ENCODE results near the gene CHN1.

Gene CHN1

GRCh38 chr2:174785481-174785880 lies 219.7 kb downstream of the CHN1 start:
- no peaks in the 10 kb centered on the region for H3K36me3 ChIP-seq (ENCODE audit: control insufficient read depth, insufficient read depth, low read length)
- H3K9ac ChIP-seq (ENCODE audit: low read depth, low read length) = no peak overlapping the region
- no peaks in the 10 kb centered on the region for H3K9me3 ChIP-seq (ENCODE audit: control insufficient read depth, insufficient read depth, low read length)
- H3K4me1 ChIP-seq (ENCODE audit: control insufficient read depth, insufficient read depth, low read length) = peaks cover 20% of the 10 kb centered on the region
- no peaks in the 10 kb centered on the region for H3K27me3 ChIP-seq (ENCODE audit: control insufficient read depth, insufficient read depth, low read length)
- no peak overlapping the region for H3K4me3 ChIP-seq (ENCODE audit: low read depth, low read length)

GRCh38 chr2:174784909-174785308 lies 220.3 kb downstream of the CHN1 start:
- Histone ChIP-seq H3K4me3 (ENCODE audit: low read depth, low read length) (no peak overlapping the region), H3K9ac (ENCODE audit: low read depth, low read length) (no peak overlapping the region), H3K4me1 (ENCODE audit: control insufficient read depth, insufficient read depth, low read length) (peaks cover 20% of the 10 kb centered on the region), H3K9me3 (ENCODE audit: control insufficient read depth, insufficient read depth, low read length) (no peaks in the 10 kb centered on the region), H3K27me3 (ENCODE audit: control insufficient read depth, insufficient read depth, low read length) (no peaks in the 10 kb centered on the region), H3K36me3 (ENCODE audit: control insufficient read depth, insufficient read depth, low read length) (no peaks in the 10 kb centered on the region)

- Histone ChIP-seq H3K4me1 (ENCODE audit: control insufficient read depth, insufficient read depth, low read length) (peaks cover 20% of the 10 kb centered on the region), H3K9ac (ENCODE audit: low read depth, low read length) (no peak overlapping the region), H3K9me3 (ENCODE audit: control insufficient read depth, insufficient read depth, low read length) (no peaks in the 10 kb centered on the region), H3K4me3 (ENCODE audit: low read depth, low read length) (no peak overlapping the region), H3K27me3 (ENCODE audit: control insufficient read depth, insufficient read depth, low read length) (no peaks in the 10 kb centered on the region), H3K36me3 (ENCODE audit: control insufficient read depth, insufficient read depth, low read length) (no peaks in the 10 kb centered on the region)
These were observed 220.9 kb downstream of the CHN1 start for GRCh38 chr2:174784316-174784715.

GRCh38 chr2:174781996-174782395 lies 223.2 kb downstream of the CHN1 start:
- Histone ChIP-seq H3K4me1 (ENCODE audit: control insufficient read depth, insufficient read depth, low read length) (peaks cover 7% of the 10 kb centered on the region), H3K9me3 (ENCODE audit: control insufficient read depth, insufficient read depth, low read length) (no peaks in the 10 kb centered on the region), H3K9ac (ENCODE audit: low read depth, low read length) (no peak overlapping the region), H3K36me3 (ENCODE audit: control insufficient read depth, insufficient read depth, low read length) (no peaks in the 10 kb centered on the region), H3K4me3 (ENCODE audit: low read depth, low read length) (no peak overlapping the region), H3K27me3 (ENCODE audit: control insufficient read depth, insufficient read depth, low read length) (no peaks in the 10 kb centered on the region)

- no peaks in the 10 kb centered on the region for H3K9me3 ChIP-seq (ENCODE audit: control insufficient read depth, insufficient read depth, low read length)
- no peaks in the 10 kb centered on the region for H3K27me3 ChIP-seq (ENCODE audit: control insufficient read depth, insufficient read depth, low read length)
- H3K4me1 ChIP-seq (ENCODE audit: control insufficient read depth, insufficient read depth, low read length) = peaks cover 9% of the 10 kb centered on the region
These were observed 223.9 kb downstream of the CHN1 start for GRCh38 chr2:174781298-174781697.

GRCh38 chr2:174780856-174781255 lies 224.3 kb downstream of the CHN1 start:
- no peak overlapping the region for H3K9ac ChIP-seq (ENCODE audit: low read depth, low read length)
- H3K27me3 ChIP-seq (ENCODE audit: control insufficient read depth, insufficient read depth, low read length) = no peaks in the 10 kb centered on the region
- no peaks in the 10 kb centered on the region for H3K36me3 ChIP-seq (ENCODE audit: control insufficient read depth, insufficient read depth, low read length)
- no peak overlapping the region for H3K4me3 ChIP-seq (ENCODE audit: low read depth, low read length)
- no peaks in the 10 kb centered on the region for H3K9me3 ChIP-seq (ENCODE audit: control insufficient read depth, insufficient read depth, low read length)
- H3K4me1 ChIP-seq (ENCODE audit: control insufficient read depth, insufficient read depth, low read length) = peaks cover 9% of the 10 kb centered on the region

More at GRCh38 chr2:174781298-174781697, 223.9 kb downstream of the CHN1 start:
- Histone ChIP-seq H3K4me3 (ENCODE audit: low read depth, low read length) (no peak overlapping the region), H3K9ac (ENCODE audit: low read depth, low read length) (no peak overlapping the region), H3K36me3 (ENCODE audit: control insufficient read depth, insufficient read depth, low read length) (no peaks in the 10 kb centered on the region)

- H3K4me3 ChIP-seq (ENCODE audit: low read depth, low read length) = no peak overlapping the region
- H3K9ac ChIP-seq (ENCODE audit: low read depth, low read length) = no peak overlapping the region
- no peaks in the 10 kb centered on the region for H3K27me3 ChIP-seq (ENCODE audit: control insufficient read depth, insufficient read depth, low read length)
- H3K9me3 ChIP-seq (ENCODE audit: control insufficient read depth, insufficient read depth, low read length) = no peaks in the 10 kb centered on the region
- peaks cover 9% of the 10 kb centered on the region for H3K4me1 ChIP-seq (ENCODE audit: control insufficient read depth, insufficient read depth, low read length)
- H3K36me3 ChIP-seq (ENCODE audit: control insufficient read depth, insufficient read depth, low read length) = no peaks in the 10 kb centered on the region
These were observed 224.9 kb downstream of the CHN1 start for GRCh38 chr2:174780191-174780840.

GRCh38 chr2:174779361-174779928 lies 225.7 kb downstream of the CHN1 start:
- Histone ChIP-seq H3K9me3 (ENCODE audit: control insufficient read depth, insufficient read depth, low read length) (no peaks in the 10 kb centered on the region), H3K9ac (ENCODE audit: low read depth, low read length) (no peak overlapping the region), H3K27me3 (ENCODE audit: control insufficient read depth, insufficient read depth, low read length) (no peaks in the 10 kb centered on the region), H3K36me3 (ENCODE audit: control insufficient read depth, insufficient read depth, low read length) (no peaks in the 10 kb centered on the region), H3K4me3 (ENCODE audit: low read depth, low read length) (no peak overlapping the region), H3K4me1 (ENCODE audit: control insufficient read depth, insufficient read depth, low read length) (peaks cover 9% of the 10 kb centered on the region)

- H3K4me3 ChIP-seq (ENCODE audit: low read depth, low read length) = no peak overlapping the region
- no peak overlapping the region for H3K9ac ChIP-seq (ENCODE audit: low read depth, low read length)
- H3K9me3 ChIP-seq (ENCODE audit: control insufficient read depth, insufficient read depth, low read length) = no peaks in the 10 kb centered on the region
- no peaks in the 10 kb centered on the region for H3K27me3 ChIP-seq (ENCODE audit: control insufficient read depth, insufficient read depth, low read length)
- no peaks in the 10 kb centered on the region for H3K36me3 ChIP-seq (ENCODE audit: control insufficient read depth, insufficient read depth, low read length)
- peaks cover 9% of the 10 kb centered on the region for H3K4me1 ChIP-seq (ENCODE audit: control insufficient read depth, insufficient read depth, low read length)
These were observed 226.8 kb downstream of the CHN1 start for GRCh38 chr2:174778085-174778981.

GRCh38 chr2:174777347-174778084 lies 227.7 kb downstream of the CHN1 start:
- H3K4me1 ChIP-seq (ENCODE audit: control insufficient read depth, insufficient read depth, low read length) = peaks cover 11% of the 10 kb centered on the region
- no peak overlapping the region for H3K9ac ChIP-seq (ENCODE audit: low read depth, low read length)
- no peak overlapping the region for H3K4me3 ChIP-seq (ENCODE audit: low read depth, low read length)
- H3K27me3 ChIP-seq (ENCODE audit: control insufficient read depth, insufficient read depth, low read length) = no peaks in the 10 kb centered on the region
- H3K9me3 ChIP-seq (ENCODE audit: control insufficient read depth, insufficient read depth, low read length) = no peaks in the 10 kb centered on the region
- H3K36me3 ChIP-seq (ENCODE audit: control insufficient read depth, insufficient read depth, low read length) = no peaks in the 10 kb centered on the region

GRCh38 chr2:174776675-174777074 lies 228.5 kb downstream of the CHN1 start:
- H3K4me3 ChIP-seq (ENCODE audit: low read depth, low read length) = no peak overlapping the region
- peaks cover 18% of the 10 kb centered on the region for H3K4me1 ChIP-seq (ENCODE audit: control insufficient read depth, insufficient read depth, low read length)
- no peaks in the 10 kb centered on the region for H3K36me3 ChIP-seq (ENCODE audit: control insufficient read depth, insufficient read depth, low read length)
- no peaks in the 10 kb centered on the region for H3K9me3 ChIP-seq (ENCODE audit: control insufficient read depth, insufficient read depth, low read length)
- H3K27me3 ChIP-seq (ENCODE audit: control insufficient read depth, insufficient read depth, low read length) = no peaks in the 10 kb centered on the region
- no peak overlapping the region for H3K9ac ChIP-seq (ENCODE audit: low read depth, low read length)

All from iPS-15b (cell line).